HG03457 (cell line): Measurements from ENCODE around the gene VEGFB.

Experiments used
- ATAC-seq: cut with Tn5 transposase; IDR thresholded peaks from one replicate; pipeline ENCODE4 v1.9.1; 2021; ENCODE audit warnings: moderate number of reproducible peaks; ENCODE audit not compliant: unreplicated experiment

Gene VEGFB

GRCh38 chr11:64276653-64277431, 42.5 kb downstream of the VEGFB start:
- ATAC-seq, result no peak

GRCh38 chr11:64278576-64279190, 44.3 kb downstream of the VEGFB start:
- no peak for ATAC-seq

- ATAC-seq, result no peak
Measured at GRCh38 chr11:64281957-64282770, 47.8 kb downstream of the VEGFB start.

DNA sequence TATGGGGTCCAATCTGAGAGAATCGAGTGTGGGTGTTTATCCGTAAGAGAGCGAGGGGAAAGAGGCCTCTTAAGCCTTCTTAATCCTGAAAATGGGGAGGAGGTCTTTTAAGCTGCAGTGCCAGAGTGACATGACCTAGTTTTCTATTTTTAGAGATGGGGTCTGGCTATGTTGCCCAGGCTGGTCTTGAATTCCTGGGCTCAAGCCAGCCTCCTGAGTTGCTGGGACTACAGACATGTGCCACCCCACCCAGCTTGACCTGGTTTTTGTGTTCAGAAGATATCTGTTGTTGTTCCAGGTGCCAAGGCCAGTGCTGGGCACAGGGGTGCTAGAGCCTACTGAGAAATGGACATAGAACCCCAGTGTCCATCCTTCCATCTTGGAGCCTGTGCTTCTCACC, 48.7 kb downstream of the VEGFB start:
- ATAC-seq, result no peak

DNA sequence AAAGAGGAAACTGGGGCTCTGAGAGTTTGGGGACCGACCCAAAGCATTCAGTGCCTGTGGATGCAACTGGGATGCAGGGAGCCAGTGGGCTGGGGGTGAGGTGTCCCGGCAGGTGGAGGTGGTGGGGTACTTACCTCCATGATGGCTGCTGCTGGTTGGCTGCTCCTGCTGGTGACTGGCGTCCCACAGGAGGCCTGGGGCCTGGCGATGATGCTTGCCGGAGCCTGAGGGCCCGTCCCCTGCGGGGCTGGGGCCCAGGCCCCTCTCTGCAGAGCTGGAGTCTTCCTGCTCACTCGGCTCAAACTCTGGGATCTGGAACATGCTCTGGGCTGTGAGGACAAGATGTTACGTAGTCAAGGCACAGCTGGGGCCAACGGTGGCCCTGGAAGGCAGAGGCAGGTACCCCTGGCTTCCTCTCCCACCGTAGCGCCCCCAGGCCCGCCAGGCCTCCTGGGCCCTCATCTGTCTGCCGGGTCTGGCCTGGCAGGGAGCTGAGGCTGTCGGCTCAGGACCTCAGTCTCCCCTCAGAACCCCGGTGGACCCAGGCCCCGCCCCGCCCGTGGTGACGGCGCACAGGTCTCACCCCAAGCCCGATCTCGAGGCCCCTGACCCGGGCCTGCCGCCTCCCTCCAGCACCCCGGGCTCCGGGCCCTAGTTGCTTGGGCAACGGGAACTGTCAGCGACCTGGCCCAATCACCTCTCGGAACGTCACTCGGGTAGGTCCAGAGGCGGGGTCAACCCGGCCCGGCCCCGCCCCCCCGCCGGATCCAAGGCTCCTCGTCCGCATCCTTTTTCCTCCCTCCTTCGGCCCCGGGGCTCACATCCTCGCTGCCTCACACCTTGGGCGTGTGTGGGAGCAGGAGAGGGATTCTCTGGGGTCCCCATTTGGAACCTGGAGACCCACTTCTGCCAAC, 49.9 kb downstream of the VEGFB start, which contains the start of gene BAD:
Gene BAD, minus strand, starts transcription at position 618 of the 914 bp plus-strand sequence. Its CDS starts 297 bp downstream, at position 321.
- peak; percentile 53 for ATAC-seq

GRCh38 chr11:64284962-64285884, 50.8 kb downstream of the VEGFB start, which contains the start of gene GPR137:
GPR137 (plus strand) TSS chr11:64285848; CDS start chr11:64286525, 677 bp downstream.
- ATAC-seq, result peak; percentile 37

DNA sequence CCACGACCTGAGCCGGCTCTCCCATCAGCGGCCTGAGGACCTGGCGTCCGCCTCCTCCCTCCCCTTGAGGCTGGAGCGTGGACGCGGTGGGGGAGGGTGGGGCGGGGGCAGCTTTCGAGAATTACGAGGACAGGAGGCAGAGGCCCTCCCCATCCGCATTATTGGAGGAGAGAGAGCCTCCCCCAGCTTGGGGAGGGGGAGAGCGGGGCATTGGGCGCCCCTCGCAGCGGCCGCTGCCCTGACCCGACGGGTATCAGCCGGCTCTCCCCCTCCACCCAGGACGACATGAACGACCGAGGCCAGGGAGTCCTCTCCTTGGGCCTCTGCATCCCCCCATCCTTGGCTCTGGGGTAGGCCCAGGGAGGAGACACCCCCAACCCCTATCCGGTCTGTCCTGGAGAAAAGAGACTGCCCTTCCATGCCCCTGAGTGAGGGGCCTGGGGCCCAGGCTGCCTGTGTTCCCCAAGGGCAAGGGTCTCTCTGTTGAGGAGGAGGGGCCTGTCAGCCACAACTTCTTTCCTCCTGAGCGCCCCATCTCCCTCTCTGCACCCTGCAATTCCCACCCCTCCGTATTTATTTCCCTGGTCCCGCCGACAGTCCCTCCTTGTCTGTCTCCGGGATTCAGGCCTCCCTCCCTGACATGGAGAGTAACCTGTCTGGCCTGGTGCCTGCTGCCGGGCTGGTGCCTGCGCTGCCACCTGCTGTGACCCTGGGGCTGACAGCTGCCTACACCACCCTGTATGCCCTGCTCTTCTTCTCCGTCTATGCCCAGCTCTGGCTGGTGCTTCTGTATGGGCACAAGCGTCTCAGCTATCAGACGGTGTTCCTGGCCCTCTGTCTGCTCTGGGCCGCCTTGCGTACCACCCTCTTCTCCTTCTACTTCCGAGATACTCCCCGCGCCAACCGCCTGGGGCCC, 51.8 kb downstream of the VEGFB start:
- ATAC-seq, result no peak

- ATAC-seq, result no peak
Measured at GRCh38 chr11:64286801-64287159, 52.4 kb downstream of the VEGFB start.

- ATAC-seq, result no peak
Measured at GRCh38 chr11:64287676-64288352, 53.4 kb downstream of the VEGFB start.

- ATAC-seq, result no peak
Measured at GRCh38 chr11:64288353-64288750, 54.0 kb downstream of the VEGFB start.
